Activated naive CD8-positive, alpha-beta T cell treated with anti-CD3 and anti-CD28 coated beads, Interleukin-2, amount 10 ng/mL, durations not matched to agents 7 days and 5 days (primary cell): ENCODE data around the gene RHOA. TPM values are rescaled to one million over a fixed set of nuclear protein-coding genes. Genes with fewer than 3 reads are reported as not detected.

Experiments
- ATAC-seq: fragments of 150-1000 bp; cut with Tn5 transposase; one replicate; pipeline ENCODE4 v1.10.0; 2021; ENCODE audit warnings: low read depth, moderate library complexity
- POLR2A ChIA-PET: fragments of 350-600 bp; sonication (Branson Sonifier 250); formaldehyde crosslinking; loops from one replicate; lab custom pipeline; 2021; ENCODE audit warnings: antibody characterized with exemption; lab: Charles Lee
- DNase-seq: peaks from one replicate; pipeline ENCODE4 v3.0.0; 2021
- H3K27ac Mint-ChIP-seq: one replicate; pipeline ENCODE4 v1.8.0; 2022; ENCODE audit warnings: mild to moderate bottlenecking, mixed read lengths
- H3K27me3 Mint-ChIP-seq: one replicate; pipeline ENCODE4 v1.8.0; 2022; ENCODE audit warnings: mild to moderate bottlenecking, moderate library complexity, mixed read lengths
- H3K36me3 Mint-ChIP-seq: one replicate; pipeline ENCODE4 v1.8.0; 2021; ENCODE audit warnings: mild to moderate bottlenecking, mixed read lengths
- H3K4me1 Mint-ChIP-seq: one replicate; pipeline ENCODE4 v1.8.0; 2021; ENCODE audit warnings: mixed read lengths
- H3K4me3 Mint-ChIP-seq: one replicate; pipeline ENCODE4 v1.8.0; 2022; ENCODE audit warnings: mild to moderate bottlenecking, moderate library complexity, mixed read lengths
- H3K9me3 Mint-ChIP-seq: one replicate; pipeline ENCODE4 v1.8.0; 2021; ENCODE audit warnings: mixed read lengths
- total RNA-seq, 2 experiments: library from RNA; stranded (reverse); gene quantifications; one replicate each; pipeline ENCODE4 v1.2.3, GENCODE V29; 2021

The RHOA gene
- total RNA-seq, 2 experiments from 2014 or later: 428 to 441 TPM

DNA sequence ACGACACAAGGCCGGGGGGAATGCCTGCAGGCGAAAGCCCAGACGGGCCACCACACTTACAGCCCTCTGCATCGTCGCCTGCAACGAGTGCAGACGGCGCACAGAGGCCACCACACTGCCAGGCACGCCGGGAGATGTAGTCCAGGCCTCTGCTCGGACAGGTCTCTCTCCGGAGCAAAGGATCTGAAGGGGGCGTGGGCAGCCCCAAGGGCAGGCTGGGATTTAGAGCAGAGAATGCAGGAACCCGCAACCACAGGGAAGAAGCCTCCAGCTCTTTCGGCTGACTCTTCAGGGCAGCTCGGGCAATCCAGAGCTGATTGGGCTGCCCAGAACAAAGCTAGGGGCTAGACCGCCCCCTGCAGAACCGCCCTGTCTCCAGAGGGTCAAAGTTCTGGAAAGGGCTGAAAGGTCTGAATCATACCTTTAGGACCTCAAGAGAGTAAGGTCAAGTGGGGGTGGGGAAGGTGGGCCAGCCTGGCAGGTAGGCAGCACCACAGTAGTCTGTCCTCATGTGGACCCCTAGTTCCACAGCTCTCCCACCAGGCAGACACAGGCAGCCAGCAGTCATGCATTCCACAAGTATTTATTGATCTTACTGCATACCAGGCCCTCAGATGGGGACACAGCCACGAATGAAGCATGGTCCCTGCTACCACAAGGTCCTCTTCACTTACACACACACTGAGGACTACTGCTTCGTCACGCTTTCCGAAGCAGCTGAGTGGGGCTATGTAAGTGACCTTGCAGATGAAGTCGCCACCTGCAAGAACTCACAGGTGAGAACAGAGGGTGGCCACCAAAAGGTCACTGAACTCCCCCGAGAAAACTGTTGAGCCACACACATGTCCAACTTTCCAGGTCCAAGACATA lies 10.8 kb upstream of the RHOA start, which contains the start of gene AMT:
Gene AMT (minus strand): TSS at position 95 of the 870 bp plus-strand sequence. CDS start 23 bp downstream, at position 72.
- Mint-ChIP-seq H3K27me3 (no peaks in the 10 kb centered on the region), H3K36me3 (peaks cover 38% of the 10 kb centered on the region), H3K27ac (peak within 1 kb of the TSS; percentile 75), H3K4me3 (peak within 1 kb of the TSS; percentile 8), H3K4me1 (peaks cover 33% of the 10 kb centered on the region), H3K9me3 (no peaks in the 10 kb centered on the region)
- POLR2A ChIA-PET: interaction anchor here (1.6 to 2.8 kb wide), 2 partner anchors 10 to 82 kb away, joined by 5 to 15 read pairs; partner anchors contain the start of genes RHOA and TCTA
- ATAC-seq (peak; percentile 18), DNase-seq (no peak)

DNA sequence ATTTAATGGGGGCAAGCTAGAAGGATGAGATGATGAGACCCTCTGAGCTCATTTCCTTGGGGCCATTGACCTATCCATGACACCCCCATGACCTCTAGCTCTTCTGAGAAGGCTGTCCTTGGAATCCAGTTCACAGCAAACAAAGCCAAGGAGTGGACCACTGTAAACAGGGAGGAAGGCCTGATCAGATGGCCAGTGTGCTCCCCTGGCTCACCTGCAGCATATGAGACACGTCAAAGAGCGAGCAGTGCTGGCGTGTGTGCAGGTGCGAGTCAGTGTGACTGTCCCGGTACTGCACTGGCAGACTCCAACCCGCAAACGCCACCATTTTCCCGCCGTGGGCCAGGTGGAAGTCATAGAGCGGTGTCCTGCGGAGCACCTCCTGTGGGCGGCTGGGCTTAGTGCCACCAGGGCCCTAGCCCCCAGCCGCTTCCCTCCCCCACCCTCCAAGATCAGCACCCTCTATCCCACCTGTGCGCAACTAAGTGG lies 10.2 kb upstream of the RHOA start:
- H3K27ac Mint-ChIP-seq: no peak overlapping the region
- ATAC-seq: no peak
- H3K4me1 Mint-ChIP-seq: peaks cover 38% of the 10 kb centered on the region

DNA sequence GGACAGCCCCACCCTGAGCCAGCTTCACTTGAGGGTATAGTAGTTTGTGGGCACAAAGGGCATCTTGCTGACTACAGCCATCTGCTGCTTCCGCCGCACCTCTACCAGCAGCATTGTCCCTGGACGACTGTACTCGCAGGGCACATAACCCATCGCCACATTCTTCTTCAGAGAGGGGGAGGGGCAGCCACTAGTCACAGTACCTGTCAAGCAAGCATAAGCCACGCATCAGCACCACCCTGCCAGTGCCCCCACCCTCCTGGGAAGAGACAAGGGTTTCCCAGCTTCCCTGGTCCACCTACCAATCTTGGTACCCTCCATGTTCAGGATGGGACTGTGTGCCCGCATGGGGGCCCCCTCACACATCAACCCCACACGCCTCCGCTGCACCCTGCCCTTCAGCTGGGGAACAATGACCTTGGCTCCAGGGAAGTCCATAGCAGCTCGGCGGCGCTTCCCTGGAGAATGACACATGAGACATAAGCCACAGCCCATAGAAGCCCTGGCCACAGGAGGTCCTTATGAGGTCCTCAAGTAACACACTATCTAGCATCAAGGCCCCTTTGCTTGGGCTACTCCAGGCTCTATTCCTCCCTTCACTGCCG lies 5.8 kb upstream of the RHOA start:
- Mint-ChIP-seq H3K4me3 (no peak overlapping the region), H3K4me1 (peaks cover 50% of the 10 kb centered on the region), H3K27ac (peak overlapping the region; percentile 62), H3K9me3 (no peaks in the 10 kb centered on the region), H3K36me3 (peaks cover 36% of the 10 kb centered on the region), H3K27me3 (no peaks in the 10 kb centered on the region)
- POLR2A ChIA-PET: interaction anchor here (0.6 to 4.9 kb wide), 4 partner anchors 8 to 60 kb away, joined by 3 to 47 read pairs (median 9); partner anchors contain the start of gene NICN1
- DNase-seq (no peak), ATAC-seq (no peak)

More for the DNA sequence above, 10.2 kb upstream of the RHOA start:
- Mint-ChIP-seq H3K27me3 (no peaks in the 10 kb centered on the region), H3K36me3 (peaks cover 38% of the 10 kb centered on the region), H3K4me3 (peak overlapping the region; percentile 8), H3K9me3 (no peaks in the 10 kb centered on the region)
- no peak for DNase-seq
- POLR2A ChIA-PET: interaction anchor here (1.6 to 2.8 kb wide), 2 partner anchors 10 to 81 kb away, joined by 5 to 15 read pairs; partner anchors contain the start of genes RHOA and TCTA

DNA sequence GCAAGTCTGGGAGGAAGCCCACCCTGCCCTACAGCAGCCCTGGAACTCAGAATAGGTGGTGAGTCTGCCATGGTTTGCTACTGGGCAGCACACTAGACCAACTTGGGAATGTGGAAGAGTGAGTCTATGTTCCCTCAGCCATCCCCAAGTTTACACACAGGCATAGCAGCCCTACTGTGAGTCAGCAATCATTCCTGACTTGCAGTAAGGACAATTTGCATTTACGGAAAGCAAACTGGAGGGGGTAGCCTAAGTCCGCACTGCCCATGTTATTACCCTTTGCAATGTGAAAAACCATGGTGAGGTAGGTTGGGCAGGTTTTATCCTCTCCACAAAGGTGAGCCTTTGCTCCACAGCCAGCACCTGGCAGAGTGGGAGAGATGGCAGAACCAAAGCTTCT lies 5.1 kb upstream of the RHOA start:
- peak overlapping the region; percentile 85 for H3K4me3 Mint-ChIP-seq
- POLR2A ChIA-PET: interaction anchor here (0.5 to 5.7 kb wide), 9 partner anchors 9 to 719 kb away, joined by 3 to 47 read pairs (median 4); partner anchors contain the start of genes NICN1 and USP4
- ATAC-seq (no peak), DNase-seq (no peak)
- peaks cover 46% of the 10 kb centered on the region for H3K4me1 Mint-ChIP-seq
- no peaks in the 10 kb centered on the region for H3K9me3 Mint-ChIP-seq
- H3K27ac Mint-ChIP-seq: peak overlapping the region; percentile 96
- no peaks in the 10 kb centered on the region for H3K27me3 Mint-ChIP-seq
- peaks cover 36% of the 10 kb centered on the region for H3K36me3 Mint-ChIP-seq

DNA sequence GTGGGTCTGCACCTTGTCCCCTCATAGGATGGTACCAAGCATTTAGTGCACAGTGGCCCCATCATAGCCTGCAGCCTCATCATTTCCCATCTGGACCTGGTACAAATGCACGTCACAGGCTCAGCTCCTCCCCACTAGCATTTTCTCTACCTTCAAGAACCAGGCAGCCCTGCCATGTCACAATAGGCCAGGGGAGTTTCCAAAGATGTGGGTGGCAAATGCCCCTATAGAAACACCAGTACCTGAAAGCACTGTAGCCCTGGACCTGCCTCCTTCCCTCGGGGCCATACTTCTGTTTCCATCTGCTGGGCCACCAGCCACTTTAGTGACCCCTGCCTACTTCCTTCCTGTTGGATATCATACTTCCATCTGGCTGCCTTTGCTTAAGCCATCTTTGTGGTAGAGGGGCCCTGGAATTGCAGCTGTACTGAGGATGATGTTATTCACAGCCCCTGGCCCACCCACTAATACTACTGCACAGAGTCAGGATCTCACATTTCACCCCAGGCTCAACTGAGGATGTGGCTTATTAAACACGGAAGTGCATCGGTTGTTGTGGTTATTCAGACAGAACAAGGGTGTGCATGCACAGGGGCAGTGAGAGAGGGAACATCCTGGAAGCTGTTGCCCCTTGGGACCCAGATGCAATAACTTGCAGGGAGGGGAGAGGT lies 4.3 kb upstream of the RHOA start:
- Mint-ChIP-seq H3K36me3 (peaks cover 35% of the 10 kb centered on the region), H3K27ac (peak overlapping the region; percentile 96), H3K9me3 (no peaks in the 10 kb centered on the region), H3K4me1 (peaks cover 46% of the 10 kb centered on the region), H3K27me3 (no peaks in the 10 kb centered on the region), H3K4me3 (peak overlapping the region; percentile 85)
- POLR2A ChIA-PET: interaction anchor here (0.5 to 5.7 kb wide), 18 partner anchors 10 to 718 kb away, joined by 3 to 47 read pairs (median 4); partner anchors contain the start of genes KLHDC8B, NICN1, QRICH1 and USP4
- peak; percentile 29 for ATAC-seq
- peak; percentile 60 for DNase-seq

DNA sequence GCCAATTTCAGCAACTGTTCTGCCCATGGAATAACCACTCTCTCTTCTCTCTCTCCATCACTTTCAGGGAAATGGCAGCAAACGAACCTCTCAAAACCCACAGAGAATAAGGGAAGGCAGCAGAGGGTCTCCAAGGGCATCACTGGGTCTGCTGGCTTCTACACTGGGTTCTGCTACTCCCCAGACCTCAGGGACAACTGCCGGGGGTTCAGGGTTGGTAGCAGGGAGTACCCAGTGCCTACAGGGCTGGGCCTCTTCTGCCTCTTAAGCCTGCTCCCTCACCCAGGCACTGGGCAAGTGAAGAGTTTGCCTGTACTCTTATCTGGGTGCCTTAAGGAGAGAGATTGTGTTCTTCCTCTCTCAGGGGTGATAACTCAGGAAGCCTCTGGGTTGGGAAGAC lies 3.0 kb upstream of the RHOA start:
- Mint-ChIP-seq H3K27ac (peak overlapping the region; percentile 96), H3K27me3 (no peaks in the 10 kb centered on the region), H3K36me3 (peaks cover 36% of the 10 kb centered on the region), H3K4me3 (peak overlapping the region; percentile 26), H3K4me1 (peaks cover 51% of the 10 kb centered on the region), H3K9me3 (no peaks in the 10 kb centered on the region)
- POLR2A ChIA-PET: interaction anchor here (1.3 to 5.7 kb wide), 4 partner anchors 14 to 75 kb away, joined by 4 to 47 read pairs (median 36); partner anchors contain the start of genes NICN1 and USP4
- no peak for DNase-seq
- ATAC-seq: no peak

DNA sequence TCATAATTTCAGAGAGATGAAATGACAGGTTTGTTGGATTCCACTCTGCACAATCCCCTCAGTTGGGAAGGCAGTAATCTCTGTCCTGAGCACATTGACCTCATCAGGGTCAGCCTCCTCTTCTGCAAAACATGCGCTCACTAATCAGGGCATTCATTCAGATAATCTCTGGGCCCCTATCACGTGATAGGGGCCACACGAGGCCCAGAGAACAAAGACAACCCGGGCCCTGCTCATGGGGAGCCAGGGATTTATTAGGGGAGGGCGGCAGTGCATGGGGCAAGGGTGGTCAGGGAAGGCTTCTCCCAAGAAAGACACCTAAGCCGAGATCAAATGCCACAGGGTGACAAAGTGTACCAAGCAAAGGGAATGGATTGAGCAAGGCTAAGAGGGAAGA lies 1.6 kb upstream of the RHOA start:
- H3K4me3 Mint-ChIP-seq: peak overlapping the region; percentile 93
- H3K27ac Mint-ChIP-seq: peak overlapping the region; percentile 92
- no peak for DNase-seq
- H3K4me1 Mint-ChIP-seq: peaks cover 54% of the 10 kb centered on the region
- no peaks in the 10 kb centered on the region for H3K9me3 Mint-ChIP-seq
- H3K36me3 Mint-ChIP-seq: peaks cover 27% of the 10 kb centered on the region
- no peak for ATAC-seq
- POLR2A ChIA-PET: interaction anchor here (1.0 to 5.7 kb wide), 5 partner anchors 9 to 74 kb away, joined by 4 to 45 read pairs (median 15); partner anchors contain the start of genes AMT, DAG1 and USP4
- H3K27me3 Mint-ChIP-seq: no peaks in the 10 kb centered on the region

DNA sequence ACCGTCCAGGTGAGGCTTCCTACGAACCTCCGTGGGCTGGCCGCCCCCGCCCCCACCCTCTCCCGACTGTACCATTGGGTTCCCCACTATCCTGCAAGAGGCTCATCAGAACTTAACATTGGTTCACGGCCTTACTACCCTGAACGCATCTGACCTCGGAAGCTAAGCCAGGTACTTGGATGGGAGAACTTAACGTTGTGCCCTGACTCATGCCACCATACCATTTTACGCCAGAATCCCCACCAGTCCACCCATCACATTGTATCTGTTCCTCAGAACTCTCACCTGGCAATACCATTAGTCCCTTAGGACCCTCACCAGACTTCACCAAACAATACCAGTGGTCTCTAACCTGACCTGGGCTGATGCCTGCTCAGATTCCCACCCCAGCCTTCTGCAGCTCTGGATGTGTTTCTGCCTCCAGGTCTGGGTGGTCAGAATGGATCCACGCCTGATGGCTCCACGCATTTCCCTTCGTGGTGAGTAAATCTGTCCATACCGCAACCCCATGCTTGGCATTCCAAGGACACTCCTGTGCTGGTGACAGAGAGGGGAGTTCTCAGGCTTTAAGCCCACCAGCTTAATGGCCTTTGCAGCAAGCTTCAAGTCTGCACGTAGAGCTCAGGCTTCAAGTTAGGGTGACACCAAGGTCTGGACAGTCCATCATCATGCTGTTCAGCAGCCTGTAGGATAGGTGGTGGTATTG lies 1.0 kb upstream of the RHOA start:
- Mint-ChIP-seq H3K27ac (peak overlapping the region; percentile 92), H3K4me1 (peaks cover 54% of the 10 kb centered on the region), H3K9me3 (no peaks in the 10 kb centered on the region), H3K36me3 (peaks cover 24% of the 10 kb centered on the region), H3K4me3 (peak overlapping the region; percentile 93), H3K27me3 (no peaks in the 10 kb centered on the region)
- DNase-seq (peak; percentile 30), ATAC-seq (no peak)
- POLR2A ChIA-PET: interaction anchor here (0.6 to 5.7 kb wide), 16 partner anchors 9 to 850 kb away, joined by 3 to 45 read pairs (median 6); partner anchors contain the start of genes AMT, DAG1, GPX1 and NDUFAF3

DNA sequence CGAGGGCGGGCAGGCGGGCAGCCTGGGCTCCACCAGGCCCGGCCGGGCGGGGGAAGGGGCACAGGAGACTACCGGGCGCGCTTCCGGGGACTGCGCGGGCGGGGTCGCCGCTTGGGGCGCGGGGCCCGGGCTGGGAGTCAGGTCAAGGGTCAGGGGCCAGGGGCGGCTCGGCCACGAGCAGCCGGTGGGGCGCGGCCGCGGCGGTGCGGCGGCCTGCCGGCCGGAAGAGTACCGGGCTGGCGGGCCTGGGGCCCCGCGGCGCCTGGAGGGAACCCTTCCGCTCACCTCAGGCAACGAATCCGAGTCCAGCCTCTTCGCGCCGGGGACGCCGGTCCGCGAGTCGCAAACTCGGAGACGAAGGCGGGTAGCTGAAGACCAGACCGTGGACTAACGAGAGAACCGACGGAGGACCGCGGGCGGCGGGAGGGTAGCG lies 225 bp downstream of the RHOA start:
- DNase-seq: no peak
- Mint-ChIP-seq H3K27me3 (no peaks in the 10 kb centered on the region), H3K9me3 (no peaks in the 10 kb centered on the region), H3K36me3 (peaks cover 19% of the 10 kb centered on the region), H3K4me1 (peaks cover 52% of the 10 kb centered on the region), H3K4me3 (peak overlapping the region; percentile 94), H3K27ac (peak overlapping the region; percentile 92)
- POLR2A ChIA-PET: interaction anchor here (0.6 to 5.7 kb wide), 30 partner anchors 8 to 492 kb away, joined by 3 to 45 read pairs (median 4); partner anchors contain the start of genes AMT, DAG1, GPX1 and IMPDH2
- peak; percentile 19 for ATAC-seq

DNA sequence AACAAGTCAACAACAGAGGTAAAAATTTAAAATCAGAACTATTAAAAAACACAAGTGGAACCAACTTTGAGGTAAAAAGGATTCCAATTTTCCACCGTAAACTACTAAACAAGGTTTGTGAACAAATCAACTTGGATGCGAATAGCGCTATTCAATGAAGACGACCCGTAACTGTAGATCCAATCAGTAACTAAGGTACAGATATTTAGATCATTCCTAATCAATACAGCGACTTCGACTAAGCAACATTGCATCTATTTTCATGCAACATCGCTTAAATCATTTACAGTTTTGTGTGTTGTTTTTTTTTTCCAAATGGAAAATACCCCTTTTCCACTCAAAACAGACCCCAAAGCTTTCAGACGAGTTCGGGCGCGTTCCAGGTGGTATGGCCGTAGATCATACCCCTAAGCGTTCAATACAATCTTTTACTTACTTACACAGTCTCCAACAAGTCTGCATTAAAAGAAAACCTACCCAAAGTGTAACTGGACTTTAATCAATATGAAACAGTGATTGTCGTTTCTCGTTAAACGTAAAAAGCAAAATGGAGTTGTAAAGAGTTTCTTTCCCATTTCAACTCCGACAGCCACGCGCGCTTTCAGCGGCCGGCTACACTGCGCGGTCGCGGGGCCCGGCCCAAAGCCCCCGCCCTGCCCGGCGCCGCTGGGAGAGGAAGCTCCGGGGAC lies 786 bp downstream of the RHOA start:
- H3K4me1 Mint-ChIP-seq: peaks cover 50% of the 10 kb centered on the region
- H3K27ac Mint-ChIP-seq: peak overlapping the region; percentile 89
- DNase-seq (no peak), ATAC-seq (no peak)
- H3K9me3 Mint-ChIP-seq: no peaks in the 10 kb centered on the region
- POLR2A ChIA-PET: interaction anchor here (0.6 to 2.4 kb wide), 20 partner anchors 9 to 491 kb away, joined by 3 to 45 read pairs (median 4); partner anchors contain the start of genes AMT, DAG1, GPX1 and IMPDH2
- no peaks in the 10 kb centered on the region for H3K27me3 Mint-ChIP-seq
- H3K4me3 Mint-ChIP-seq: peak overlapping the region; percentile 94
- H3K36me3 Mint-ChIP-seq: peaks cover 19% of the 10 kb centered on the region
